Osteocyte (in vitro differentiated cells): Measurements from ENCODE around the gene FBN1. TPM values are rescaled to one million over a fixed set of nuclear protein-coding genes. Genes with fewer than 3 reads are reported as not detected.

ENCODE experiments used
- DNase-seq: peaks from one replicate; pipeline ENCODE4 v3.0.0; 2021; ENCODE audit warnings: mixed read lengths; ENCODE audit not compliant: unreplicated experiment; ENCODE audit errors: extremely low spot score
- H3K27ac Mint-ChIP-seq: one replicate; pipeline ENCODE4 v1.8.0; 2021; ENCODE audit warnings: mild to moderate bottlenecking, mixed read lengths; ENCODE audit not compliant: unreplicated experiment
- H3K27me3 Mint-ChIP-seq: one replicate; pipeline ENCODE4 v1.8.0; 2021; ENCODE audit warnings: mixed read lengths; ENCODE audit not compliant: unreplicated experiment
- H3K36me3 Mint-ChIP-seq: one replicate; pipeline ENCODE4 v1.8.0; 2021; ENCODE audit warnings: mixed read lengths; ENCODE audit not compliant: unreplicated experiment
- H3K4me1 Mint-ChIP-seq: one replicate; pipeline ENCODE4 v1.8.0; 2021; ENCODE audit warnings: mixed read lengths; ENCODE audit not compliant: unreplicated experiment
- H3K4me3 Mint-ChIP-seq: one replicate; pipeline ENCODE4 v1.8.0; 2021; ENCODE audit warnings: mild to moderate bottlenecking, moderate library complexity, mixed read lengths; ENCODE audit not compliant: unreplicated experiment
- H3K9me3 Mint-ChIP-seq: one replicate; pipeline ENCODE4 v1.8.0; 2021; ENCODE audit warnings: mixed read lengths; ENCODE audit not compliant: unreplicated experiment
- CTCF ChIP-seq: fragments of 200-600 bp; sonication (generic); IDR thresholded peaks from 2 replicates; pipeline ENCODE4 v1.5.0; 2021; ENCODE audit warnings: antibody characterized with exemption, mild to moderate bottlenecking, moderate library complexity
- total RNA-seq: library from RNA; stranded (reverse); gene quantifications from 2 replicates; pipeline ENCODE4 v1.2.1, GENCODE V29; 2021

FBN1 gene
- total RNA-seq, 1 donor from 2014 or later = 1,012 TPM

GRCh38 chr15:48592221-48592731 is 53.2 kb downstream of the FBN1 start:
- H3K9me3 Mint-ChIP-seq = no peaks in the 10 kb centered on the region
- H3K27ac Mint-ChIP-seq = peak overlapping the region; percentile 88
- DNase-seq = no peak
- H3K4me1 Mint-ChIP-seq = peaks cover 47% of the 10 kb centered on the region
- H3K36me3 Mint-ChIP-seq = peaks cover 63% of the 10 kb centered on the region
- no peak for TF ChIP-seq CTCF
- H3K4me3 Mint-ChIP-seq = no peak overlapping the region
- no peaks in the 10 kb centered on the region for H3K27me3 Mint-ChIP-seq

- DNase-seq = no peak
- peaks cover 62% of the 10 kb centered on the region for H3K4me1 Mint-ChIP-seq
- H3K36me3 Mint-ChIP-seq = peaks cover 68% of the 10 kb centered on the region
- peak overlapping the region; percentile 50 for H3K27ac Mint-ChIP-seq
- H3K4me3 Mint-ChIP-seq = no peak overlapping the region
- peaks cover 4% of the 10 kb centered on the region for H3K9me3 Mint-ChIP-seq
- no peak for TF ChIP-seq CTCF
- H3K27me3 Mint-ChIP-seq = no peaks in the 10 kb centered on the region
Observed at GRCh38 chr15:48590723-48591122, 54.8 kb downstream of the FBN1 start.

- Mint-ChIP-seq H3K36me3 (peaks cover 36% of the 10 kb centered on the region), H3K9me3 (peaks cover 4% of the 10 kb centered on the region), H3K27me3 (no peaks in the 10 kb centered on the region), H3K4me3 (no peak overlapping the region), H3K4me1 (peaks cover 79% of the 10 kb centered on the region), H3K27ac (peak overlapping the region; percentile 92)
- DNase-seq = no peak
- TF ChIP-seq CTCF = no peak
Observed at GRCh38 chr15:48584812-48585563, 60.5 kb downstream of the FBN1 start.

- Mint-ChIP-seq H3K4me3 (no peak overlapping the region), H3K36me3 (peaks cover 33% of the 10 kb centered on the region), H3K27ac (peak overlapping the region; percentile 92)
Observed at GRCh38 chr15:48584090-48584811, 61.3 kb downstream of the FBN1 start.

More at GRCh38 chr15:48584090-48584811, 61.3 kb downstream of the FBN1 start:
- H3K9me3 Mint-ChIP-seq = peaks cover 4% of the 10 kb centered on the region
- no peak for TF ChIP-seq CTCF
- H3K4me1 Mint-ChIP-seq = peaks cover 86% of the 10 kb centered on the region
- DNase-seq = no peak
- no peaks in the 10 kb centered on the region for H3K27me3 Mint-ChIP-seq
